LoVo (cell line): ENCODE data around the gene RRH.

ENCODE experiments used
- DNase-seq: peaks from one replicate; pipeline ENCODE4 v3.0.0-alpha.2; 2016; ENCODE audit warnings: low spot score

Gene RRH

GRCh38 chr4:109887071-109887470 lies 59.3 kb downstream of the RRH start:
- no peak for DNase-seq

GRCh38 chr4:109890076-109890475 lies 62.3 kb downstream of the RRH start:
- DNase-seq = no peak
